ENCODE results near the gene IL17RE. TPM values are rescaled to one million over a fixed set of nuclear protein-coding genes. Genes with fewer than 3 reads are reported as not detected.

Gene IL17RE
- total and polyA plus RNA-seq, 2 of the 13 experiments (the other 11 are each of a cell fraction or from before 2014, with no cell fraction given), result 14.5 to 24.1 TPM

- peak; percentile 63; the same call in 1 of the 2 replicates for TF ChIP-seq ZNF710 (CRISPR knock-in tag; IDR thresholded peaks at IDR 0.05; ENCODE audit: borderline replicate concordance)
- TF ChIP-seq SP140L (CRISPR knock-in tag; IDR thresholded peaks at IDR 0.05; ENCODE audit: borderline replicate concordance), result no peak
- no peak for TF ChIP-seq SKI (IDR thresholded peaks at IDR 0.05; ENCODE audit: partially characterized antibody)
- TF ChIP-seq ZNF703 (CRISPR knock-in tag; IDR thresholded peaks at IDR 0.05; ENCODE audit: borderline replicate concordance), result peak; percentile 83
- no peak; the same call in 1 of the 2 replicates for TF ChIP-seq MAF1 (CRISPR knock-in tag; IDR thresholded peaks at IDR 0.05; ENCODE audit: borderline replicate concordance)
- no peak for TF ChIP-seq RELA (CRISPR knock-in tag; IDR thresholded peaks at IDR 0.05)
- TF ChIP-seq ZNF17 (CRISPR knock-in tag; IDR thresholded peaks at IDR 0.05), result no peak
- TF ChIP-seq ZNF430 (CRISPR knock-in tag; IDR thresholded peaks at IDR 0.05), result no peak
- TF ChIP-seq ZNF577 (CRISPR knock-in tag; IDR thresholded peaks at IDR 0.05; ENCODE audit: borderline replicate concordance, low read depth), result no peak
- TF ChIP-seq RFX3 (CRISPR knock-in tag; IDR thresholded peaks at IDR 0.05), result no peak
- TF ChIP-seq AGO1 (IDR thresholded peaks at IDR 0.05; ENCODE audit: low read depth, low read length, poor library complexity, severe bottlenecking), result no peak
- TF ChIP-seq ZSCAN31 (CRISPR knock-in tag; IDR thresholded peaks at IDR 0.05; ENCODE audit: low read depth), result peak; percentile 77; the same call in 1 of the 2 replicates
- TF ChIP-seq ZNF510 (CRISPR knock-in tag; IDR thresholded peaks at IDR 0.05; ENCODE audit: low read depth), result 0 out of 2 replicates have a peak, but pooled peaks have one; percentile 1
- no peak for TF ChIP-seq TARDBP (CRISPR knock-in tag; IDR thresholded peaks at IDR 0.05)
- peak; percentile 79; the same call in 1 of the 2 replicates for TF ChIP-seq ZNF788 (CRISPR knock-in tag; IDR thresholded peaks at IDR 0.05; ENCODE audit: borderline replicate concordance)
- no peak for TF ChIP-seq ZNF567 (CRISPR knock-in tag; IDR thresholded peaks at IDR 0.05; ENCODE audit: borderline replicate concordance)
- 0 out of 2 replicates have a peak, but pooled peaks have one; percentile 25 for TF ChIP-seq ELK4 (CRISPR knock-in tag; IDR thresholded peaks at IDR 0.05; ENCODE audit: borderline replicate concordance)
- TF ChIP-seq, protein P1, sequence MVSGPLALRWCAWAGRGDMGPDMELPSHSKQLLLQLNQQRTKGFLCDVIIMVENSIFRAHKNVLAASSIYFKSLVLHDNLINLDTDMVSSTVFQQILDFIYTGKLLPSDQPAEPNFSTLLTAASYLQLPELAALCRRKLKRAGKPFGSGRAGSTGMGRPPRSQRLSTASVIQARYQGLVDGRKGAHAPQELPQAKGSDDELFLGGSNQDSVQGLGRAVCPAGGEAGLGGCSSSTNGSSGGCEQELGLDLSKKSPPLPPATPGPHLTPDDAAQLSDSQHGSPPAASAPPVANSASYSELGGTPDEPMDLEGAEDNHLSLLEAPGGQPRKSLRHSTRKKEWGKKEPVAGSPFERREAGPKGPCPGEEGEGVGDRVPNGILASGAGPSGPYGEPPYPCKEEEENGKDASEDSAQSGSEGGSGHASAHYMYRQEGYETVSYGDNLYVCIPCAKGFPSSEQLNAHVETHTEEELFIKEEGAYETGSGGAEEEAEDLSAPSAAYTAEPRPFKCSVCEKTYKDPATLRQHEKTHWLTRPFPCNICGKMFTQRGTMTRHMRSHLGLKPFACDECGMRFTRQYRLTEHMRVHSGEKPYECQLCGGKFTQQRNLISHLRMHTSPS (CRISPR knock-in tag; IDR thresholded peaks at IDR 0.05; ENCODE audit: low read depth), result peak; percentile 87
- TF ChIP-seq NFATC3 (CRISPR knock-in tag; IDR thresholded peaks at IDR 0.05), result no peak
- TF ChIP-seq, protein P2, sequence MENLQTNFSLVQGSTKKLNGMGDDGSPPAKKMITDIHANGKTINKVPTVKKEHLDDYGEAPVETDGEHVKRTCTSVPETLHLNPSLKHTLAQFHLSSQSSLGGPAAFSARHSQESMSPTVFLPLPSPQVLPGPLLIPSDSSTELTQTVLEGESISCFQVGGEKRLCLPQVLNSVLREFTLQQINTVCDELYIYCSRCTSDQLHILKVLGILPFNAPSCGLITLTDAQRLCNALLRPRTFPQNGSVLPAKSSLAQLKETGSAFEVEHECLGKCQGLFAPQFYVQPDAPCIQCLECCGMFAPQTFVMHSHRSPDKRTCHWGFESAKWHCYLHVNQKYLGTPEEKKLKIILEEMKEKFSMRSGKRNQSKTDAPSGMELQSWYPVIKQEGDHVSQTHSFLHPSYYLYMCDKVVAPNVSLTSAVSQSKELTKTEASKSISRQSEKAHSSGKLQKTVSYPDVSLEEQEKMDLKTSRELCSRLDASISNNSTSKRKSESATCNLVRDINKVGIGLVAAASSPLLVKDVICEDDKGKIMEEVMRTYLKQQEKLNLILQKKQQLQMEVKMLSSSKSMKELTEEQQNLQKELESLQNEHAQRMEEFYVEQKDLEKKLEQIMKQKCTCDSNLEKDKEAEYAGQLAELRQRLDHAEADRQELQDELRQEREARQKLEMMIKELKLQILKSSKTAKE (CRISPR knock-in tag; IDR thresholded peaks at IDR 0.05; ENCODE audit: borderline replicate concordance), result no peak; the same call in 1 of the 2 replicates
- TF ChIP-seq TFAP4 (IDR thresholded peaks at IDR 0.05; ENCODE audit: borderline replicate concordance, low read depth), result peak; percentile 45; the same call in 1 of the 2 replicates
These were observed 30.4 kb downstream of the IL17RE start (continued) for GRCh38 chr3:9932843-9933560.

All from HepG2 (cell line).